Right cardiac atrium (tissue), 5 donors: ENCODE results near the gene TMEM74B. TPM values are rescaled to one million over a fixed set of nuclear protein-coding genes. Genes with fewer than 3 reads are reported as not detected.

ENCODE experiments used
- ATAC-seq, 2 donors: fragments of 200-7000 bp; cut with Tn5 transposase; one replicate each; pipeline versions ENCODE4 v1.8.0 to v1.9.1; 2020; ENCODE audit warnings: moderate library complexity in 2 of 2, mild to moderate bottlenecking in 1 of 2
- DNase-seq, 3 donors: peaks; one replicate each; pipeline ENCODE4 v3.0.0-alpha.2; 2020
- H3K27ac ChIP-seq: one replicate; pipeline ENCODE4 v1.5.1; 2013; ENCODE audit warnings: mild to moderate bottlenecking, low read length, control low read depth, moderate library complexity
- H3K27me3 ChIP-seq: one replicate; pipeline ENCODE4 v1.6.1; 2013; ENCODE audit not compliant: control insufficient read depth, insufficient read depth
- H3K4me1 ChIP-seq: one replicate; pipeline ENCODE4 v1.6.1; 2013; ENCODE audit warnings: low read length; ENCODE audit not compliant: control insufficient read depth, insufficient read depth
- H3K4me3 ChIP-seq: one replicate; pipeline ENCODE4 v1.5.1; 2013; ENCODE audit warnings: low read length, control low read depth
- H3K9me3 ChIP-seq: one replicate; pipeline ENCODE4 v1.6.1; 2013; ENCODE audit warnings: low read length; ENCODE audit not compliant: control insufficient read depth
- WGBS: extraction: QIAGEN DNeasy Blood & Tissue Kit; methylation state at CpG from one replicate; pipeline ENCODE4 v1.1.7; 2013; 5-methylcytosine and 5-hydroxymethylcytosine counted together
- intact Hi-C, 4 donors: fragments of 100-400 bp; cut with DNase I; formaldehyde crosslinking; loops; one replicate each; pipeline versions ENCODE4 v1.11.0 to v1.14.0; 2022 to 2023
- polyA plus RNA-seq: library from polyadenylated mRNA; stranded (reverse); fragments of 200-250 nt; gene quantifications from one replicate; pipeline ENCODE4 v1.2.3, GENCODE V29; 2013
- total RNA-seq, 4 donors: library from RNA; stranded (reverse); fragmentation: NEBNext Ultra II Directional; extraction: Animal tissue kit (Norgen Biotek cat#: 25700); gene quantifications; one replicate each; pipeline ENCODE4 v1.2.1, GENCODE V29; 2021
- donor health status: healthy with polysubstance abuse.
- donor health status: DM: no; HTN: yes; CAD: no.
- donor health status: DM: no; HTN: no; CAD: no.
- donor health status: DM: no; HTN: yes; CAD: no; lungs with severe emphysema.
- donor health status: DM: yes; HTN: yes; CAD: no.

The TMEM74B gene
- total and polyA plus RNA-seq, 5 donors = 4.0 to 7.8 (median 4.8) TPM

DNA sequence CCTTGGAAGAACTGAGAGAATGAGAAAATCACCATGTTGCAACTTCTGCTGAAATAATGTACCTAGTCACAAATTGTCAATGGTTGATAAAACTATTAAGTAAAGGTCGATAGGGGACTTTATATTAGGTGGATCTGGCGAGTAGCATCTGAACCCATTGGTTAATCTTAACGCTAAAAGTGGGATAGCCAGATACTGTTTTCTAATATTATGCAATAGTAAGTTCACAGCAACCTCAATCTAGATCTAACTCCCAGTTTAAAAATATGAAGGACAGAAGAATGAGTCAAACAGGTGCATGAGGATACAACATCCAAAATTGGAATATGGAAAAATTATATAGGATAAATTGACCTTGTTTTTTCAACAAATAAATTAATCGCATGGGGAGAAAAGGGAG is 47.5 kb downstream of the TMEM74B start:
- Histone ChIP-seq H3K4me1 (no peaks in the 10 kb centered on the region), H3K27me3 (no peaks in the 10 kb centered on the region), H3K4me3 (no peak overlapping the region), H3K27ac (no peak overlapping the region), H3K9me3 (no peaks in the 10 kb centered on the region)
- ATAC-seq (no peak), DNase-seq (no peak)
- intact Hi-C loops = no loop called here
- 80% methylated on average over 4 of the region's 4 CpGs for WGBS

DNA sequence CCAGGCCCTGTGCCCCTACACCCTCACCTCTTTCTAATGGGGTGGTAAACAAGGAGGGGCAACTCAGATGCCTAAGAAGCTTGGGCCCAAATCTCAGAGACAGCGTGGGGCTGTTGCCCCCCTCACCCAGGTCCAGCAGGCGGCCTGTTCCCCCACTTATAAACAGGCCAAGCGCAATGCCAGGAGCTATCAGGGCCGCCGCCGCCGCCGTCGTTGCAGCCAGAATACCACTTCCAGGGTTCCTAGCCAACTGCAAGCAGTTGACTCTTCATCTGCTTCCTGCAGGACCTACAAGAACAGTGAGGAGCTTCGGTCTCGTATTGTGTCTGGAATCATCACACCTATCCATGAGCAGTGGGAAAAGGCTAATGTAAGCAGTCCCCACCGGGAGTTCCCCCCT is 49.9 kb downstream of the TMEM74B start:
- Histone ChIP-seq H3K27ac (no peak overlapping the region), H3K27me3 (no peaks in the 10 kb centered on the region), H3K4me3 (no peak overlapping the region), H3K9me3 (no peaks in the 10 kb centered on the region), H3K4me1 (no peaks in the 10 kb centered on the region)
- ATAC-seq = no peak
- DNase-seq = no peak
- WGBS = 91% methylated on average over 12 of the region's 12 CpGs
- intact Hi-C loops = no loop called here

DNA sequence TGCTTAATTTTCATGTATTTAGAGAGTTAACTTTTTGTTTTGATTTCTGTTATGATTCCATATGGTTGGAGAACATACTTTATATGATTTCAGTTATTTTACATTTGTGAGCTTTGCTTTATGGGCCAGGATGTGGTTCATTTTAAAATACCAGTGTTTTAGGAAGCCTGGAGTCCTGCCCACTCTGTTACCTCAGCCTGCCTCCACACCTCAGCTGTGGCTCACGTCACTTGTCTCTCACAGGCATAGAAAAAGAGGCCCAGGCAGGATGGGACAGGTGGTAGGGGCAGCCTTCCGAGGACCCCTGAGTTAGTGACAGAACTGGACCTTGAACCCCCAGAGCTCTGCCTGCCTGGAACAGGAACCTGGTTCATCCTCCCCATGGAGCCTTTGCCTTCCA is 50.4 kb downstream of the TMEM74B start:
- DNase-seq = no peak
- Histone ChIP-seq H3K9me3 (no peaks in the 10 kb centered on the region), H3K27me3 (no peaks in the 10 kb centered on the region), H3K4me1 (no peaks in the 10 kb centered on the region), H3K27ac (no peak overlapping the region), H3K4me3 (no peak overlapping the region)
- ATAC-seq = no peak
- intact Hi-C loops = no loop called here
- WGBS = 95% methylated on average over 2 of the region's 2 CpGs

DNA sequence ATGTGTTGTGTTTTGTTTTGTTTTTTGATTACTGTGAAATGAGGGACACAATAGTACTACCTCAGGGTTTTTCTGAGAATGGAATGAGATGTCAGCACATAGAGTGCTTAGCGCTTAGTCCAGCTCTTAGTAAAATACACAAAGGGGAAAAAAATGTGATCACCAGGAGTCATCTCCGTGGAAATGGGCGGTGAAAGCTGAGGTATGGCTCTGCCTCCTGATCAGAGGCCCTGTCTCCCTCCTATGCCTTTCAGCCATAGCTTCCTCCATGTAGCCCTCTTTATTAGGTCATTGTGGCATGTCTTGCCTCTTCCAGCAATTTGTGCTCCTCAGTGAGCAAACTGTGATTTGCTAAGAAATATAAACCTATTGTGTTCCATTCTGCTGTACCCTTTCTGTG is 53.4 kb downstream of the TMEM74B start:
- Histone ChIP-seq H3K27ac (no peak overlapping the region), H3K4me3 (no peak overlapping the region), H3K27me3 (no peaks in the 10 kb centered on the region), H3K9me3 (no peaks in the 10 kb centered on the region), H3K4me1 (no peaks in the 10 kb centered on the region)
- DNase-seq (no peak), ATAC-seq (no peak)
- intact Hi-C loops = no loop called here
- WGBS = 97% methylated on average over 3 of the region's 3 CpGs

- DNase-seq (peak; percentile 55 to 86 (median 70)), ATAC-seq (peak; percentile 79 to 86)
- intact Hi-C loops = no loop called here
- Histone ChIP-seq H3K27me3 (no peaks in the 10 kb centered on the region), H3K9me3 (no peaks in the 10 kb centered on the region), H3K4me3 (no peak overlapping the region), H3K4me1 (no peaks in the 10 kb centered on the region), H3K27ac (no peak overlapping the region)
- WGBS = 68% methylated on average over 5 of the region's 5 CpGs
Measured at GRCh38 chr20:1130847-1131246, 53.9 kb downstream of the TMEM74B start.

Other genes with a start within 250 kb of the TMEM74B start
- gene RSPO4, start 182.7 kb downstream of the TMEM74B start, total RNA-seq = under 1 TPM in 2 of 4 donors, not detected in 2; 0.24 to 0.53 TPM
- gene RSPO4, start 182.7 kb downstream of the TMEM74B start, polyA plus RNA-seq = 0.25 TPM
- 100 to 1,000 TPM; 113 to 128 (median 117) TPM for gene PSMF1, start 66.4 kb downstream of the TMEM74B start, total RNA-seq
- 49.1 TPM for gene PSMF1, start 66.4 kb downstream of the TMEM74B start, polyA plus RNA-seq
- under 1 TPM; 0.15 to 0.31 (median 0.27) TPM for gene C20orf202, start 18.5 kb upstream of the TMEM74B start, total RNA-seq
- gene C20orf202, start 18.5 kb upstream of the TMEM74B start, polyA plus RNA-seq = 0.27 TPM
- gene RAD21L1, start 41.1 kb upstream of the TMEM74B start, total RNA-seq = not detected
- gene RAD21L1, start 41.1 kb upstream of the TMEM74B start, polyA plus RNA-seq = not detected
- gene SNPH, start 81.3 kb upstream of the TMEM74B start, total RNA-seq = 1 to 10 TPM; 4.8 to 6.8 (median 5.7) TPM
- gene SNPH, start 81.3 kb upstream of the TMEM74B start, polyA plus RNA-seq = 5.2 TPM
- 1 to 10 TPM; 1.9 to 2.2 (median 2.2) TPM for gene SDCBP2, start 144.2 kb upstream of the TMEM74B start, total RNA-seq
- 2.0 TPM for gene SDCBP2, start 144.2 kb upstream of the TMEM74B start, polyA plus RNA-seq
- 100 to 1,000 TPM; 105 to 162 (median 140) TPM for gene FKBP1A, start 208.1 kb upstream of the TMEM74B start, total RNA-seq
- gene FKBP1A, start 208.1 kb upstream of the TMEM74B start, polyA plus RNA-seq = 129 TPM